CD4-positive, CD25-positive, alpha-beta regulatory T cell (primary cell): Measurements from ENCODE around the gene ALDH1L1. TPM values are rescaled to one million over a fixed set of nuclear protein-coding genes. Genes with fewer than 3 reads are reported as not detected.

Source experiments
- ATAC-seq, 2 donors: fragments of 150-1000 bp; cut with Tn5 transposase; one replicate each; pipeline ENCODE4 v1.10.0; 2021; ENCODE audit warnings: low read depth in 2 of 2, moderate number of reproducible peaks in 2 of 2, moderate library complexity in 1 of 2
- DNase-seq, 3 donors: peaks; one replicate each; pipeline versions ENCODE4 v3.0.0 to v3.0.0-alpha.2; 2012 to 2022; ENCODE audit warnings: mixed read lengths in 1 of 3
- H3K27ac ChIP-seq: one replicate; pipeline ENCODE4 v1.7.0; 2013; ENCODE audit warnings: mild to moderate bottlenecking, low read length; ENCODE audit not compliant: insufficient read depth, poor library complexity, severe bottlenecking
- H3K27me3 ChIP-seq: one replicate; pipeline ENCODE4 v1.7.0; 2013; ENCODE audit warnings: low read length; ENCODE audit not compliant: control insufficient read depth, insufficient read depth
- H3K36me3 ChIP-seq: one replicate; pipeline ENCODE4 v1.7.0; 2013; ENCODE audit warnings: mild to moderate bottlenecking, low read length, moderate library complexity; ENCODE audit not compliant: control insufficient read depth, insufficient read depth
- H3K4me1 ChIP-seq: 2 replicates; pipeline ENCODE4 v1.7.0; 2013; ENCODE audit warnings: mild to moderate bottlenecking, low read length; ENCODE audit not compliant: insufficient read depth, control insufficient read depth, poor library complexity, severe bottlenecking
- H3K4me3 ChIP-seq: one replicate; pipeline ENCODE4 v1.7.0; 2013; ENCODE audit warnings: low read depth, mild to moderate bottlenecking, low read length, moderate library complexity
- H3K9me3 ChIP-seq, 2 experiments: 1 replicate in 1 of 2; 2 replicates in 1 of 2; pipeline ENCODE4 v1.7.0; 2013; ENCODE audit warnings: low read length in 2 of 2, mild to moderate bottlenecking in 1 of 2, moderate library complexity in 1 of 2; ENCODE audit not compliant: control insufficient read depth in 2 of 2
- H3K27ac Mint-ChIP-seq, 3 donors: one replicate each; pipeline ENCODE4 v1.8.0; 2020 to 2022; ENCODE audit warnings: mild to moderate bottlenecking in 3 of 3, mixed read lengths in 3 of 3, moderate library complexity in 2 of 3
- H3K27me3 Mint-ChIP-seq: one replicate; pipeline ENCODE4 v1.8.0; 2022; ENCODE audit warnings: mild to moderate bottlenecking, mixed read lengths
- H3K36me3 Mint-ChIP-seq: one replicate; pipeline ENCODE4 v1.8.0; 2020; ENCODE audit warnings: mixed read lengths
- H3K4me1 Mint-ChIP-seq, 4 donors: one replicate each; pipeline ENCODE4 v1.8.0; 2020 to 2022; ENCODE audit warnings: mixed read lengths in 4 of 4, mild to moderate bottlenecking in 1 of 4
- H3K4me3 Mint-ChIP-seq, 4 donors: one replicate each; pipeline ENCODE4 v1.8.0; 2020 to 2022; ENCODE audit warnings: mild to moderate bottlenecking in 4 of 4, mixed read lengths in 4 of 4, moderate library complexity in 3 of 4
- H3K9me3 Mint-ChIP-seq, 7 donors: one replicate each; pipeline ENCODE4 v1.8.0; 2020 to 2022; ENCODE audit warnings: mixed read lengths in 7 of 7, mild to moderate bottlenecking in 3 of 7, moderate library complexity in 2 of 7
- polyA plus RNA-seq, 4 donors: library from polyadenylated mRNA; unstranded; fragments of 300-500 nt; fragmentation: Illumina TruSeq; gene quantifications; one replicate each; pipeline ENCODE4 v1.2.3, GENCODE V29; 2021
- total RNA-seq: library from RNA; stranded (reverse); gene quantifications from one replicate; pipeline ENCODE4 v1.2.3, GENCODE V29; 2022

Gene ALDH1L1
- total and polyA plus RNA-seq, 5 donors from 2014 or later, result 0.08 TPM; not detected in 4

- peak overlapping the region; percentile 88 to 98 (median 89) for H3K27ac Mint-ChIP-seq
- H3K27me3 Mint-ChIP-seq, result no peaks in the 10 kb centered on the region
- Histone ChIP-seq H3K9me3 (no peaks in the 10 kb centered on the region), H3K36me3 (no peaks in the 10 kb centered on the region), H3K4me1 (peaks cover 16% of the 10 kb centered on the region), H3K4me3 (peak overlapping the region; percentile 69), H3K27ac (peak overlapping the region; percentile 91), H3K27me3 (no peaks in the 10 kb centered on the region)
- peaks cover 3% of the 10 kb centered on the region for H3K36me3 Mint-ChIP-seq
- ATAC-seq (no peak), DNase-seq (peak in 1 of 3 donors; percentile 15)
- H3K9me3 Mint-ChIP-seq, result peaks cover 0 to 3% (median 0%) of the 10 kb centered on the region in 7 donors
- peak overlapping the region; percentile 88 to 94 (median 91) for H3K4me3 Mint-ChIP-seq
- H3K4me1 Mint-ChIP-seq, result peaks cover 15 to 43% (median 23%) of the 10 kb centered on the region in 4 donors
These were observed 97.3 kb downstream of the ALDH1L1 start for GRCh38 chr3:126083138-126083445.

- ATAC-seq (no peak), DNase-seq (no peak)
- peaks cover 0 to 3% (median 0%) of the 10 kb centered on the region in 7 donors for H3K9me3 Mint-ChIP-seq
- peaks cover 15 to 43% (median 23%) of the 10 kb centered on the region in 4 donors for H3K4me1 Mint-ChIP-seq
- no peaks in the 10 kb centered on the region for H3K9me3 ChIP-seq
- peak overlapping the region; percentile 88 to 98 (median 89) for H3K27ac Mint-ChIP-seq
- peak overlapping the region; percentile 91 for H3K27ac ChIP-seq
- peaks cover 16% of the 10 kb centered on the region for H3K4me1 ChIP-seq
- no peaks in the 10 kb centered on the region for H3K36me3 ChIP-seq
- H3K27me3 ChIP-seq, result no peaks in the 10 kb centered on the region
- peaks cover 3% of the 10 kb centered on the region for H3K36me3 Mint-ChIP-seq
- peak overlapping the region; percentile 69 for H3K4me3 ChIP-seq
- no peaks in the 10 kb centered on the region for H3K27me3 Mint-ChIP-seq
- H3K4me3 Mint-ChIP-seq, result peak overlapping the region; percentile 88 to 94 (median 91)
These were observed 97.8 kb downstream of the ALDH1L1 start for GRCh38 chr3:126082362-126083137.

DNA sequence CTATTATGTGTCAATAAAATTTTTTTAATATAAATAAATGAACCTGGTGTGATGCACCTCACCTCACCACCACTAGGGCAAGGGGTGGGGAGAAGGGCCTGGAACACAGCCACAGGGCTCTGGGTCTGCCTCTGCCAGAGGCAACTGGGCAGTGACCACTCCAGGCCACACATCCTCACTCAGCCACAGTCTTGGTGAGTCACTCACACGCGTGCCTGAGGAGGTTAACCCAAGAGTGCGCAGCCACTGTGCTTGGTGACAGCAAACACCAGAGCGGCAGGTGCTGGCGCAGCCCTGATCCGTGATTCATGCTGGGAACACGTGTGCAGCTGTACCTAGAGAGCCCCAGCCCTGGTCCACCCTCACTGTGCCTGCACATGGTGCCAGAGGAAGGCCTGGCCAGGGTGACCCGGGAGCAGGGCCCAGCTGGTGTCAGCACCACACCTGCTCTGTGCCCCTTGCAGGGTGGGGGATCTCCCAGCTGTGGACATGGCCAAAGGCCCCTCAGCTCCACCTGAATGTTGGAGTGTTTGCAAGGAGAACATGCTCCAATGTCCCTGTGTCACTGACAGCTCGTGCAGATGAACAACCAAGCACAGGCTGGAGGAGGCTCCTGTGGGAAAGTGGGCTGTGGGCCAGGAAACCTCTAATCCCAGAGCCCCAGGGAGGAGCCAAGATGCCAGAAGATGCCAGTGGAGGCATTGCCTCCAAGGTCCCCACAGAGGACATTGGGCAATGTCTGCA is 98.6 kb downstream of the ALDH1L1 start:
- Mint-ChIP-seq H3K27me3 (no peaks in the 10 kb centered on the region), H3K4me3 (peak overlapping the region; percentile 11 to 63 (median 46)), H3K27ac (peak overlapping the region in 1 of 3 donors; percentile 38), H3K9me3 (peaks cover 0 to 3% (median 0%) of the 10 kb centered on the region in 7 donors), H3K36me3 (peaks cover 3% of the 10 kb centered on the region), H3K4me1 (peaks cover 15 to 43% (median 23%) of the 10 kb centered on the region in 4 donors)
- no peak overlapping the region for H3K27ac ChIP-seq
- no peaks in the 10 kb centered on the region for H3K36me3 ChIP-seq
- H3K9me3 ChIP-seq, result no peaks in the 10 kb centered on the region
- no peaks in the 10 kb centered on the region for H3K27me3 ChIP-seq
- H3K4me1 ChIP-seq, result peaks cover 16% of the 10 kb centered on the region
- ATAC-seq (no peak), DNase-seq (peak in 1 of 3 donors; percentile 31)
- no peak overlapping the region for H3K4me3 ChIP-seq

- H3K9me3 ChIP-seq, result no peaks in the 10 kb centered on the region
- DNase-seq (no peak), ATAC-seq (no peak)
- Mint-ChIP-seq H3K9me3 (peaks cover 0 to 3% (median 0%) of the 10 kb centered on the region in 7 donors), H3K27me3 (no peaks in the 10 kb centered on the region), H3K27ac (peak overlapping the region in 2 of 3 donors; percentile 32 to 39), H3K4me1 (peaks cover 15 to 41% (median 25%) of the 10 kb centered on the region in 4 donors), H3K4me3 (peak overlapping the region in 3 of 4 donors; percentile 11 to 86 (median 39)), H3K36me3 (peaks cover 3% of the 10 kb centered on the region)
- peaks cover 16% of the 10 kb centered on the region for H3K4me1 ChIP-seq
- H3K27ac ChIP-seq, result no peak overlapping the region
- no peaks in the 10 kb centered on the region for H3K36me3 ChIP-seq
- H3K27me3 ChIP-seq, result no peaks in the 10 kb centered on the region
- H3K4me3 ChIP-seq, result no peak overlapping the region
These were observed 99.4 kb downstream of the ALDH1L1 start for GRCh38 chr3:126080970-126081369.

- Mint-ChIP-seq H3K36me3 (peaks cover 8% of the 10 kb centered on the region), H3K27me3 (no peaks in the 10 kb centered on the region)
These were observed 101.5 kb downstream of the ALDH1L1 start for GRCh38 chr3:126078866-126079265.

GRCh38 chr3:126077754-126078153 is 102.6 kb downstream of the ALDH1L1 start:
- no peaks in the 10 kb centered on the region for H3K9me3 ChIP-seq
- Mint-ChIP-seq H3K4me1 (peaks cover 2 to 22% (median 12%) of the 10 kb centered on the region in 4 donors), H3K27ac (no peak overlapping the region), H3K4me3 (peak overlapping the region in 1 of 4 donors; percentile 52), H3K36me3 (peaks cover 16% of the 10 kb centered on the region), H3K27me3 (no peaks in the 10 kb centered on the region), H3K9me3 (peaks cover 0 to 11% (median 3%) of the 10 kb centered on the region in 7 donors)
- peaks cover 2% of the 10 kb centered on the region for H3K4me1 ChIP-seq
- H3K4me3 ChIP-seq, result no peak overlapping the region
- DNase-seq (no peak), ATAC-seq (no peak)
- no peaks in the 10 kb centered on the region for H3K27me3 ChIP-seq
- no peaks in the 10 kb centered on the region for H3K36me3 ChIP-seq
- H3K27ac ChIP-seq, result no peak overlapping the region

More at GRCh38 chr3:126078866-126079265, 101.5 kb downstream of the ALDH1L1 start:
- Histone ChIP-seq H3K27ac (no peak overlapping the region), H3K27me3 (no peaks in the 10 kb centered on the region), H3K4me1 (peaks cover 9% of the 10 kb centered on the region), H3K4me3 (no peak overlapping the region), H3K36me3 (no peaks in the 10 kb centered on the region), H3K9me3 (no peaks in the 10 kb centered on the region)
- Mint-ChIP-seq H3K4me1 (peaks cover 5 to 27% (median 13%) of the 10 kb centered on the region in 4 donors), H3K9me3 (peaks cover 0 to 6% (median 1%) of the 10 kb centered on the region in 7 donors), H3K27ac (no peak overlapping the region), H3K4me3 (no peak overlapping the region)
- DNase-seq (no peak), ATAC-seq (no peak)

- H3K4me1 ChIP-seq, result no peaks in the 10 kb centered on the region
- no peaks in the 10 kb centered on the region for H3K27me3 Mint-ChIP-seq
These were observed 104.2 kb downstream of the ALDH1L1 start for GRCh38 chr3:126076140-126076539.

More at GRCh38 chr3:126076140-126076539, 104.2 kb downstream of the ALDH1L1 start:
- Histone ChIP-seq H3K4me3 (no peak overlapping the region), H3K36me3 (no peaks in the 10 kb centered on the region), H3K27me3 (no peaks in the 10 kb centered on the region), H3K9me3 (no peaks in the 10 kb centered on the region), H3K27ac (no peak overlapping the region)
- Mint-ChIP-seq H3K27ac (no peak overlapping the region), H3K9me3 (peaks cover 0 to 14% (median 4%) of the 10 kb centered on the region in 7 donors), H3K36me3 (peaks cover 25% of the 10 kb centered on the region), H3K4me3 (peak overlapping the region in 1 of 4 donors; percentile 14), H3K4me1 (peaks cover 2 to 16% (median 12%) of the 10 kb centered on the region in 4 donors)
- DNase-seq (no peak), ATAC-seq (no peak)
